HEK293T (cell line): ENCODE measurements around the gene PPP4R4.

Experiments used
- BHLHE40 ChIP-seq: fragments of 450-650 bp; IDR thresholded peaks from 2 replicates; pipeline ENCODE4 v1.6.1; 2016; ENCODE audit warnings: mild to moderate bottlenecking, moderate library complexity, borderline replicate concordance
- ELF4 ChIP-seq: fragments of 450-650 bp; IDR thresholded peaks from 2 replicates; pipeline ENCODE4 v1.6.1; 2017; ENCODE audit warnings: antibody characterized with exemption
- FOXA1 ChIP-seq: fragments of 450-650 bp; IDR thresholded peaks from 2 replicates; pipeline ENCODE4 v1.6.1; 2016; ENCODE audit warnings: mild to moderate bottlenecking
- FOXK2 ChIP-seq: fragments of 450-650 bp; IDR thresholded peaks from 2 replicates; pipeline ENCODE4 v1.6.1; 2016; ENCODE audit warnings: mild to moderate bottlenecking
- FOXM1 ChIP-seq: fragments of 450-650 bp; IDR thresholded peaks from 2 replicates; pipeline ENCODE4 v1.6.1; 2017; ENCODE audit warnings: mild to moderate bottlenecking, borderline replicate concordance
- HDGF ChIP-seq: fragments of 450-650 bp; IDR thresholded peaks from 2 replicates; pipeline ENCODE4 v1.6.1; 2017; ENCODE audit warnings: antibody characterized with exemption, borderline replicate concordance
- L3MBTL2 ChIP-seq: fragments of 450-650 bp; conservative IDR thresholded peaks from 2 replicates; pipeline ENCODE4 v1.6.1; 2016; ENCODE audit warnings: mild to moderate bottlenecking
- SP1 ChIP-seq: fragments of 450-650 bp; IDR thresholded peaks from 2 replicates; pipeline ENCODE4 v1.6.1; 2017
- SUZ12 ChIP-seq: fragments of 450-650 bp; IDR thresholded peaks from 2 replicates; pipeline ENCODE4 v1.6.1; 2016; ENCODE audit warnings: mild to moderate bottlenecking
- TARDBP ChIP-seq: fragments of 450-650 bp; IDR thresholded peaks from 2 replicates; pipeline ENCODE4 v1.6.1; 2016
- ZNF384 ChIP-seq: fragments of 450-650 bp; IDR thresholded peaks from 2 replicates; pipeline ENCODE4 v1.6.1; 2016
- TF ChIP-seq, protein P1 (sequence below): fragments of 450-650 bp; IDR thresholded peaks from 2 replicates; pipeline ENCODE4 v1.6.1; 2016

DNA sequence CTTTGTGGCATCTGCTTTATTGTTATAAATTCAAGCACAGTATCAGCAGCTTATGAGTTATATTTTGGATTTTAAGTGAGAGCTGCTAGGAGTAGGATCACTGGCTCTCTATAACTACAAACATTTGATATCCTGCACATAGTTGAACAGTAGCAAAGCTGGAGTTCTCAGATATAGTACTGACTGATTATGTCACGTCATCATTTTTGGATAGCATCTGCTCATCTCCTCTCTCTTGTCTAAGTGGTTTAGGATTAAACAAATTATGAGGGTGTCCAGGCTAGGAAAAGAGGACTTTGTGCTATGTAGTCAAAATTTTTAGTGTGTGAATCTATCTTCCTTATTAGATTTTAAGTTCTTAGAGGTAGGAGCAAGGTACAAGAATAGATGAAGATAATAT lies 18.4 kb downstream of the PPP4R4 start:
- no peak for TF ChIP-seq SP1
- TF ChIP-seq HDGF = no peak
- TF ChIP-seq, protein P1, sequence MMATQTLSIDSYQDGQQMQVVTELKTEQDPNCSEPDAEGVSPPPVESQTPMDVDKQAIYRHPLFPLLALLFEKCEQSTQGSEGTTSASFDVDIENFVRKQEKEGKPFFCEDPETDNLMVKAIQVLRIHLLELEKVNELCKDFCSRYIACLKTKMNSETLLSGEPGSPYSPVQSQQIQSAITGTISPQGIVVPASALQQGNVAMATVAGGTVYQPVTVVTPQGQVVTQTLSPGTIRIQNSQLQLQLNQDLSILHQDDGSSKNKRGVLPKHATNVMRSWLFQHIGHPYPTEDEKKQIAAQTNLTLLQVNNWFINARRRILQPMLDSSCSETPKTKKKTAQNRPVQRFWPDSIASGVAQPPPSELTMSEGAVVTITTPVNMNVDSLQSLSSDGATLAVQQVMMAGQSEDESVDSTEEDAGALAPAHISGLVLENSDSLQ = no peak
- no peak for TF ChIP-seq TARDBP
- TF ChIP-seq FOXA1 = no peak
- no peak for TF ChIP-seq SUZ12
- no peak for TF ChIP-seq FOXK2
- no peak for TF ChIP-seq ZNF384
- TF ChIP-seq L3MBTL2 = no peak
- no peak for TF ChIP-seq BHLHE40
- no peak for TF ChIP-seq ELF4
- TF ChIP-seq FOXM1 = no peak
